HG02852 (cell line): ENCODE results near the gene CCNL2.
A peak's percentile ranks its signal among the peaks of the same experiment; 100 is the strongest.

Source experiments
- ATAC-seq: cut with Tn5 transposase; IDR thresholded peaks from one replicate; pipeline ENCODE4 v1.9.1; 2021; ENCODE audit warnings: mild to moderate bottlenecking, moderate library complexity; ENCODE audit not compliant: unreplicated experiment

The CCNL2 gene

GRCh38 chr1:1358433-1359271 is 40.5 kb downstream of the CCNL2 start, which contains the start of gene MXRA8:
TSS of gene MXRA8 (minus strand) at chr1:1358555. CDS start at chr1:1358504, 51 bp downstream.
- no peak for ATAC-seq

GRCh38 chr1:1357871-1358432 is 41.2 kb downstream of the CCNL2 start:
- ATAC-seq, result no peak

- no peak for ATAC-seq
Observed at GRCh38 chr1:1356796-1357401, 42.2 kb downstream of the CCNL2 start.

GRCh38 chr1:1356166-1356795 is 42.9 kb downstream of the CCNL2 start:
- ATAC-seq, result no peak

- ATAC-seq, result no peak
Observed at GRCh38 chr1:1355416-1355815, 43.7 kb downstream of the CCNL2 start.

- ATAC-seq, result no peak
Observed at GRCh38 chr1:1354271-1355247, 44.6 kb downstream of the CCNL2 start.

- ATAC-seq, result no peak
Observed at GRCh38 chr1:1353389-1354151, 45.6 kb downstream of the CCNL2 start.

GRCh38 chr1:1352786-1353388 is 46.2 kb downstream of the CCNL2 start:
- ATAC-seq, result no peak

- ATAC-seq, result no peak
Observed at GRCh38 chr1:1351511-1352427, 47.4 kb downstream of the CCNL2 start.

GRCh38 chr1:1349256-1350012 is 49.7 kb downstream of the CCNL2 start, which contains the start of gene DVL1:
TSS of gene DVL1 (minus strand) at chr1:1349418. CDS start at chr1:1349065, 353 bp downstream.
- ATAC-seq, result peak; percentile 50

GRCh38 chr1:1348420-1349255 is 50.5 kb downstream of the CCNL2 start:
- ATAC-seq, result peak; percentile 34

- ATAC-seq, result no peak
Observed at GRCh38 chr1:1347663-1348419, 51.3 kb downstream of the CCNL2 start.

- ATAC-seq, result no peak
Observed at GRCh38 chr1:1347026-1347595, 52.0 kb downstream of the CCNL2 start.

- no peak for ATAC-seq
Observed at GRCh38 chr1:1346501-1346890, 52.6 kb downstream of the CCNL2 start.

- ATAC-seq, result no peak
Observed at GRCh38 chr1:1345860-1346500, 53.2 kb downstream of the CCNL2 start.
